Tibial nerve (tissue), 4 donors: ENCODE measurements around the gene PICK1.

ENCODE experiments used
- EP300 ChIP-seq, 2 donors: sonication (generic); formaldehyde crosslinking; IDR thresholded peaks; one replicate each; pipeline ENCODE4 v1.6.1; 2017; ENCODE audit warnings: antibody characterized with exemption in 2 of 2, mild to moderate bottlenecking in 1 of 2
- POLR2A ChIP-seq, 2 donors: fragments of 450-650 bp; IDR thresholded peaks; one replicate each; pipeline ENCODE4 v1.6.1; 2017; ENCODE audit warnings: antibody characterized with exemption in 2 of 2, mild to moderate bottlenecking in 2 of 2, moderate library complexity in 2 of 2
- TF ChIP-seq, protein P1 (sequence below), 5 experiments: fragments of 200-600 bp in 3 of 5; fragments of 450-650 bp in 2 of 5; sonication (generic) in 3 of 5; IDR thresholded peaks; one replicate each; pipeline ENCODE4 v1.5.1; 2016 to 2019; ENCODE audit warnings: antibody characterized with exemption in 5 of 5, mild to moderate bottlenecking in 3 of 5, moderate library complexity in 2 of 5

DNA sequence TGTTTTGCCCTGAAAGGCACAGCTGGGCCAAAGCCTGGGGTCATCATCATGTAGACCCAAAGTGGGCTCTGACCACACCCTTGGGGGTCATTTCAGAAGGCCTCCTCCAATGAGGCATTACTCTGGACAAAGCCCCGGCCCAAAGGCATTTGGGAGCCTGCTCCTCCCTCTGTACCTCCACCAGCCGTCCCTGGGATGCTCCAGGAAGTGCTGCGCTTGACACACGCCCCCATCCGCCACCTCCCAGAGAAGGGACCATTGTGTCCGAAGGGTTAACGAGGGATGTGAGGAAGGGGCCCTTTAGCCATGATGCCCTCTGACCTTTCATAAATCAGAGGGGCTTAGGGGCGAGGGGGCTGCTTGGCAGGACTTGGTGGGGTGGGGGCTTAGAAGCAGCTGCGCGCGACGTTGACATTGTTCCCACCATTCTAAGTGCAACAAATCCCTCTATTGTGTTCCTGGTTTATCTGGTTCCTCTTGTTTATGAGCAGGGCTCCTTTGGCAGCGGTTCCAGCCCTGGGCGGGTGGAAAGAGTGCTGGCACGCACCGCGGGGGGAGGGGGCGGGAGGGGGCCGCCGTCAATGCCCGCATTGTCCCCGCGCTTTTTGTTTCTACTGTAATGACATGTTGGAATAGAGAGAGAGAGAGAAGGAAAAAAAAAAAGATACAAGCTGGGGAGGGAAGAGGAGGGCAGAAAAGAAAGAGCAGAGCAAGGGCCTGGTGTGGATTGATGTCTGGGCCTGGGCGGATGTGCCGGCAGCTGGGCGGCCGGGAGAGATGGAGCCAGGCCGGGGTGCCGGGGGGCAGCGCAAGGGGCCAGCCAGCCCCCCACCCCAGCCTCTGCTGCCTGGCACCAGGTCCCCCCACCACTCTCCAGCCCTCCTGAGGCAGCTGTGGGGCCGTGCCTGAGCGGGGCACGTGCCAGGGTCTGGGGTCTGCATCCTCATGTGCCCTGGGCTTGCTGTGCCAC lies 40.7 kb upstream of the PICK1 start:
- TF ChIP-seq, protein P1, sequence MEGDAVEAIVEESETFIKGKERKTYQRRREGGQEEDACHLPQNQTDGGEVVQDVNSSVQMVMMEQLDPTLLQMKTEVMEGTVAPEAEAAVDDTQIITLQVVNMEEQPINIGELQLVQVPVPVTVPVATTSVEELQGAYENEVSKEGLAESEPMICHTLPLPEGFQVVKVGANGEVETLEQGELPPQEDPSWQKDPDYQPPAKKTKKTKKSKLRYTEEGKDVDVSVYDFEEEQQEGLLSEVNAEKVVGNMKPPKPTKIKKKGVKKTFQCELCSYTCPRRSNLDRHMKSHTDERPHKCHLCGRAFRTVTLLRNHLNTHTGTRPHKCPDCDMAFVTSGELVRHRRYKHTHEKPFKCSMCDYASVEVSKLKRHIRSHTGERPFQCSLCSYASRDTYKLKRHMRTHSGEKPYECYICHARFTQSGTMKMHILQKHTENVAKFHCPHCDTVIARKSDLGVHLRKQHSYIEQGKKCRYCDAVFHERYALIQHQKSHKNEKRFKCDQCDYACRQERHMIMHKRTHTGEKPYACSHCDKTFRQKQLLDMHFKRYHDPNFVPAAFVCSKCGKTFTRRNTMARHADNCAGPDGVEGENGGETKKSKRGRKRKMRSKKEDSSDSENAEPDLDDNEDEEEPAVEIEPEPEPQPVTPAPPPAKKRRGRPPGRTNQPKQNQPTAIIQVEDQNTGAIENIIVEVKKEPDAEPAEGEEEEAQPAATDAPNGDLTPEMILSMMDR (IDR thresholded peaks at IDR 0.05) = no peak
- TF ChIP-seq EP300 (IDR thresholded peaks at IDR 0.05) = peak; percentile 38 to 84
- no peak for TF ChIP-seq POLR2A (IDR thresholded peaks at IDR 0.05)
